HG02943 (cell line): Measurements from ENCODE around the gene CDC37.

Experiments
- ATAC-seq: cut with Tn5 transposase; IDR thresholded peaks from one replicate; pipeline ENCODE4 v1.9.1; 2021; ENCODE audit warnings: mild to moderate bottlenecking, low read depth, moderate library complexity; ENCODE audit not compliant: unreplicated experiment

The CDC37 gene

GRCh38 chr19:10363789-10364281 is 39.5 kb downstream of the CDC37 start:
- ATAC-seq, result no peak

GRCh38 chr19:10362259-10362658 is 41.1 kb downstream of the CDC37 start:
- ATAC-seq, result no peak

- no peak for ATAC-seq
Observed at GRCh38 chr19:10361569-10362011, 41.8 kb downstream of the CDC37 start.

GRCh38 chr19:10356431-10356830 is 46.9 kb downstream of the CDC37 start:
- ATAC-seq, result no peak

GRCh38 chr19:10353793-10354391 is 49.5 kb downstream of the CDC37 start:
- no peak for ATAC-seq

GRCh38 chr19:10352764-10353671 is 50.3 kb downstream of the CDC37 start:
- ATAC-seq, result no peak

- no peak for ATAC-seq
Observed at GRCh38 chr19:10346509-10346908, 56.8 kb downstream of the CDC37 start.

- no peak for ATAC-seq
Observed at GRCh38 chr19:10344780-10345179, 58.6 kb downstream of the CDC37 start.

GRCh38 chr19:10343495-10343894 is 59.8 kb downstream of the CDC37 start:
- no peak for ATAC-seq
